DMS79 treated with DMSO at 0.1 percent for 48 hours (cell line): ENCODE results near the gene COQ7.

Source experiments
- DNase-seq: peaks from one replicate; lab custom pipeline; 2025; lab: John Stamatoyannopoulos, UW

Gene COQ7

GRCh38 chr16:19067349-19068236 lies at the start of gene COQ7:
COQ7 (plus strand) TSS chr16:19067614; CDS start chr16:19067665, 51 bp downstream.
- peak; percentile 96 for DNase-seq

GRCh38 chr16:19020689-19021088 lies 46.7 kb upstream of the COQ7 start:
- DNase-seq: no peak

GRCh38 chr16:19021747-19022146 lies 45.7 kb upstream of the COQ7 start:
- DNase-seq: no peak

- DNase-seq: no peak
Measured at GRCh38 chr16:19027416-19027815, 40.0 kb upstream of the COQ7 start.

GRCh38 chr16:19029980-19030379 lies 37.4 kb upstream of the COQ7 start:
- DNase-seq: no peak

GRCh38 chr16:19031738-19032137 lies 35.7 kb upstream of the COQ7 start:
- DNase-seq: no peak

GRCh38 chr16:19033761-19034160 lies 33.7 kb upstream of the COQ7 start:
- no peak for DNase-seq

- DNase-seq: no peak
Measured at GRCh38 chr16:19040400-19040799, 27.0 kb upstream of the COQ7 start.

GRCh38 chr16:19044769-19045168 lies 22.6 kb upstream of the COQ7 start:
- DNase-seq: no peak

- DNase-seq: no peak
Measured at GRCh38 chr16:19046062-19046461, 21.4 kb upstream of the COQ7 start.

GRCh38 chr16:19062706-19063105 lies 4.7 kb upstream of the COQ7 start:
- no peak for DNase-seq

GRCh38 chr16:19066988-19067348 lies 446 bp upstream of the COQ7 start:
- DNase-seq: no peak

GRCh38 chr16:19068237-19068815 lies 912 bp downstream of the COQ7 start:
- DNase-seq: no peak

GRCh38 chr16:19071811-19072777 lies 4.7 kb downstream of the COQ7 start:
- no peak for DNase-seq

- no peak for DNase-seq
Measured at GRCh38 chr16:19073344-19073743, 5.9 kb downstream of the COQ7 start.

- no peak for DNase-seq
Measured at GRCh38 chr16:19073863-19074262, 6.4 kb downstream of the COQ7 start.

- DNase-seq: no peak
Measured at GRCh38 chr16:19075511-19075910, 8.1 kb downstream of the COQ7 start.

- DNase-seq: no peak
Measured at GRCh38 chr16:19077879-19078278, 10.5 kb downstream of the COQ7 start.

- no peak for DNase-seq
Measured at GRCh38 chr16:19083670-19084069, 16.3 kb downstream of the COQ7 start.

GRCh38 chr16:19084139-19084538 lies 16.7 kb downstream of the COQ7 start:
- DNase-seq: no peak

- DNase-seq: no peak
Measured at GRCh38 chr16:19084879-19085278, 17.5 kb downstream of the COQ7 start.

- DNase-seq: no peak
Measured at GRCh38 chr16:19085679-19086200, 18.3 kb downstream of the COQ7 start.
